A549 (cell line): ENCODE measurements around the gene TECRL. TPM values are rescaled to one million over a fixed set of nuclear protein-coding genes. Genes with fewer than 3 reads are reported as not detected.

Source experiments
- ATAC-seq, 2 experiments: fragments of 200-7000 bp in 1 of 2; fragments of >200 bp in 1 of 2; cut with Nextera tagmentation in 1 of 2; cut with Tn5 transposase in 1 of 2; 3 replicates each; pipeline versions ENCODE4 v1.8.0 to v1.9.1; 2018 to 2020; ENCODE audit warnings: mild to moderate bottlenecking in 1 of 2, moderate library complexity in 1 of 2
- CTCF ChIA-PET: fragments of 300-600 bp; sonication (Branson Sonifier 250); formaldehyde crosslinking; extraction: SDS; loops from one replicate; lab custom pipeline; 2021; ENCODE audit warnings: antibody characterized with exemption, inconsistent platforms; lab: Yijun Ruan, JAX
- POLR2A ChIA-PET: fragments of 350-600 bp; formaldehyde crosslinking; extraction: SDS; loops from one replicate; lab custom pipeline; 2021; ENCODE audit warnings: antibody characterized with exemption, inconsistent platforms; lab: Yijun Ruan, JAX
- DNase-seq, 2 experiments: peaks; one replicate each; pipeline versions ENCODE4 v3.0.0 to v3.0.0-alpha.2; 2011 to 2016; ENCODE audit warnings: low read depth in 1 of 2, low spot score in 1 of 2
- FAIRE-seq: peaks from 2 replicates; lab custom pipeline; 2011; peaks lifted over from hg19 to GRCh38; lab: Jason Lieb, UNC
- H3K27ac ChIP-seq, 2 experiments: fragments of >200 bp; sonication (Bioruptor Twin); formaldehyde crosslinking; 3 replicates each; pipeline ENCODE4 v1.5.1; 2016 to 2017
- H3K4me1 ChIP-seq: fragments of >200 bp; sonication (Bioruptor Twin); formaldehyde crosslinking; 3 replicates; pipeline ENCODE4 v1.6.1; 2016
- H3K4me2 ChIP-seq: fragments of >200 bp; sonication (Bioruptor Twin); formaldehyde crosslinking; 3 replicates; pipeline ENCODE4 v1.6.1; 2016
- H3K4me3 ChIP-seq: fragments of >200 bp; sonication (Bioruptor Twin); formaldehyde crosslinking; 3 replicates; pipeline ENCODE4 v1.5.1; 2016
- H3K9me3 ChIP-seq: fragments of >200 bp; sonication (Bioruptor Twin); formaldehyde crosslinking; 3 replicates; pipeline ENCODE4 v1.6.1; 2016
- ATOH8 ChIP-seq: fragments of 250-450 bp; sonication (Bioruptor Pico); IDR thresholded peaks from 2 replicates; pipeline ENCODE4 v1.5.0; 2020; ENCODE audit warnings: low read depth, mild to moderate bottlenecking, moderate library complexity
- CTCF ChIP-seq: fragments of >200 bp; sonication (Bioruptor Twin); formaldehyde crosslinking; IDR thresholded peaks from 3 replicates; pipeline ENCODE4 v1.5.1; 2016
- E2F6 ChIP-seq: IDR thresholded peaks from 2 replicates; pipeline ENCODE4 v1.6.1; 2012; ENCODE audit warnings: low read depth, borderline replicate concordance
- EHMT2 ChIP-seq: fragments of 200-600 bp; sonication (generic); IDR thresholded peaks from 2 replicates; pipeline ENCODE4 v1.6.1; 2016; ENCODE audit warnings: antibody characterized with exemption, low read depth, mild to moderate bottlenecking, moderate library complexity
- HES2 ChIP-seq: fragments of >200 bp; sonication (Bioruptor Twin); formaldehyde crosslinking; IDR thresholded peaks from 2 replicates; pipeline ENCODE4 v1.6.1; 2016
- HOXA7 ChIP-seq: fragments of 250-450 bp; sonication (Bioruptor Pico); IDR thresholded peaks from 2 replicates; pipeline ENCODE4 v1.5.0; 2020; ENCODE audit warnings: mild to moderate bottlenecking, moderate library complexity
- HOXB13 ChIP-seq: fragments of 250-450 bp; sonication (Bioruptor Pico); IDR thresholded peaks from 2 replicates; pipeline ENCODE4 v1.5.0; 2020; ENCODE audit warnings: low read depth, mild to moderate bottlenecking, moderate library complexity
- KDM1A ChIP-seq: fragments of 200-600 bp; sonication (generic); IDR thresholded peaks from 2 replicates; pipeline ENCODE4 v1.6.1; 2016; ENCODE audit warnings: low read depth, mild to moderate bottlenecking
- MAFK ChIP-seq: fragments of 450-650 bp; IDR thresholded peaks from 2 replicates; pipeline ENCODE4 v1.6.1; 2014; ENCODE audit not compliant: partially characterized antibody
- NFE2L2 ChIP-seq: fragments of 150-350 bp; conservative IDR thresholded peaks from 2 replicates; pipeline ENCODE4 v1.6.1; 2014; ENCODE audit warnings: low read length
- RARB ChIP-seq: fragments of 250-450 bp; sonication (Bioruptor Pico); IDR thresholded peaks from 2 replicates; pipeline ENCODE4 v1.8.0; 2021; ENCODE audit warnings: mild to moderate bottlenecking, moderate library complexity
- TFCP2L1 ChIP-seq: fragments of 250-450 bp; sonication (Bioruptor Pico); IDR thresholded peaks from 2 replicates; pipeline ENCODE4 v1.5.0; 2021; ENCODE audit warnings: mild to moderate bottlenecking
- USF2 ChIP-seq: fragments of 450-650 bp; IDR thresholded peaks from 2 replicates; pipeline ENCODE4 v1.6.1; 2014; ENCODE audit warnings: antibody characterized with exemption
- ZC3H11A ChIP-seq: fragments of 450-650 bp; IDR thresholded peaks from 2 replicates; pipeline ENCODE4 v1.6.1; 2014; ENCODE audit warnings: antibody characterized with exemption, mild to moderate bottlenecking
- ZFP36 ChIP-seq: fragments of 450-650 bp; IDR thresholded peaks from 2 replicates; pipeline ENCODE4 v1.6.1; 2014; ENCODE audit warnings: borderline replicate concordance; ENCODE audit not compliant: partially characterized antibody
- WGBS: methylation state at CpG from one replicate; pipeline ENCODE4 v1.1.6; 2017; ENCODE audit errors: missing lambda C conversion rate; 5-methylcytosine and 5-hydroxymethylcytosine counted together
- polyA plus RNA-seq, 4 experiments: library from polyadenylated mRNA; depleted of rRNA in 3 of 4; stranded (reverse); fragments of >200 nt; fragmentation: RNase III in 1 of 4; extraction: RNeasy Plus Mini Kit Qiagen cat#74134 plus additional on column Dnase treatment in 1 of 4; gene quantifications; 2 replicates in 3 of 4; 3 replicates in 1 of 4; pipeline ENCODE4 v1.2.3, GENCODE V29; 2011 to 2017

TECRL gene
- polyA plus RNA-seq, 2 of the 4 experiments (the other 2 are of a cell fraction) = not detected

GRCh38 chr4:64407000-64407399 is 2.2 kb downstream of the TECRL start:
- H3K27ac ChIP-seq = no peak overlapping the region
- H3K4me3 ChIP-seq = no peak overlapping the region
- no peaks in the 10 kb centered on the region for H3K4me1 ChIP-seq
- CTCF ChIA-PET = no interaction called here
- H3K9me3 ChIP-seq = no peaks in the 10 kb centered on the region
- TF ChIP-seq ZFP36 = no peak
- no peak for TF ChIP-seq USF2
- TF ChIP-seq MAFK = no peak
- TF ChIP-seq HOXB13 (CRISPR knock-in tag) = no peak
- no peak for TF ChIP-seq ZC3H11A
- TF ChIP-seq E2F6 = no peak
- no peak for FAIRE-seq
- DNase-seq = no peak
- POLR2A ChIA-PET = no interaction called here
- WGBS = 29% methylated on average over 1 of the region's 1 CpG
- no peak for ATAC-seq
- H3K4me2 ChIP-seq = no peak overlapping the region

GRCh38 chr4:64405761-64406160 is 3.5 kb downstream of the TECRL start:
- H3K9me3 ChIP-seq = no peaks in the 10 kb centered on the region
- FAIRE-seq = no peak
- no peak overlapping the region for H3K4me2 ChIP-seq
- H3K4me3 ChIP-seq = no peak overlapping the region
- no peaks in the 10 kb centered on the region for H3K4me1 ChIP-seq
- WGBS = 61% methylated on average over 11 of the region's 11 CpGs
- ChIA-PET POLR2A (no interaction called here), CTCF (no interaction called here)
- TF ChIP-seq HOXA7 (CRISPR knock-in tag) = no peak
- no peak for TF ChIP-seq KDM1A
- TF ChIP-seq MAFK = no peak
- TF ChIP-seq TFCP2L1 = no peak
- no peak for TF ChIP-seq ATOH8 (CRISPR knock-in tag)
- no peak for DNase-seq
- H3K27ac ChIP-seq = no peak overlapping the region
- no peak for ATAC-seq

GRCh38 chr4:64402684-64403083 is 6.6 kb downstream of the TECRL start:
- ChIA-PET POLR2A (no interaction called here), CTCF (no interaction called here)
- Histone ChIP-seq H3K27ac (no peak overlapping the region), H3K4me2 (no peak overlapping the region), H3K9me3 (no peaks in the 10 kb centered on the region), H3K4me3 (no peak overlapping the region), H3K4me1 (no peaks in the 10 kb centered on the region)
- WGBS = 4% methylated on average over 2 of the region's 2 CpGs
- no peak for FAIRE-seq
- no peak for TF ChIP-seq NFE2L2
- TF ChIP-seq HOXB13 (CRISPR knock-in tag) = no peak
- no peak for ATAC-seq
- no peak for DNase-seq

GRCh38 chr4:64399313-64400109 is 9.7 kb downstream of the TECRL start:
- Histone ChIP-seq H3K9me3 (no peaks in the 10 kb centered on the region), H3K4me3 (no peak overlapping the region), H3K4me2 (no peak overlapping the region), H3K4me1 (no peaks in the 10 kb centered on the region), H3K27ac (no peak overlapping the region)
- DNase-seq = no peak
- POLR2A ChIA-PET = no interaction called here
- CTCF ChIA-PET = no interaction called here
- no peak for TF ChIP-seq HES2
- TF ChIP-seq KDM1A = no peak
- no peak for TF ChIP-seq RARB (CRISPR knock-in tag)
- TF ChIP-seq EHMT2 = no peak
- TF ChIP-seq CTCF = no peak
- 52% methylated on average over 5 of the region's 5 CpGs for WGBS
- ATAC-seq = no peak
- FAIRE-seq = no peak
